ENCODE data around the gene TTLL11.

Gene TTLL11

DNA sequence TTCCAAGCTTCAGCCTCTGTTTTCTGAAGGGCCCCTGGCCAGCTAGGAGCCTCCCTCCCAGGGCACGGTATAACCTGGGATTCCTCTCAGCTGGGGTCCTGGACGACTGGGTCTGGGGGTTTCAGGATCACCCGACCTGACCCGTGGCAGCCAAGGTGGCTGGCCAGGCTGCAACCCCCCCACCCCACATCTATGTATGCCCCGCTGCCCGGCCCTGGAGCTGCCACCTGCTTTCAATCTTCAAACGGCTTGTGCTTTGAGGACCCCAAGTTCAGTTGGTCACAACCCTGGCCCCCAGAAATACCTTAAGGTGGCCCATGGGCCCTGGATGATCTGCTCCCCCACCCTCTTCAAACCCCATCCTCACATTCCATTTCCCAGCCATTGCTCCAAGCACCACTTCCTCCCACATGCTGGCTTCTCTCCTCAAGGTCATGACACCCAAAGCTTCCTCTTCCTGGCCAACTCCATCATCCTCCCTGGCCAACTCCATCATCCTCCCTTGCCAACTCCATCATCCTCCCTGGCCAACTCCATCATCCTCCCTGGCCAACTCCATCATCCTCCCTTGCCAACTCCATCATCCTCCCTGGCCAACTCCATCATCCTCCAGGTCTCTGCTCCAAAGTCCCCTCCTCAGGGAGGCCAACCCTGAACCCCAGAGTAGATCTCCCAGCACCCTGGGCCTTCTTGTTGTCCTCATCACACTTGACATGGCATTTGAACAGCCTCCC, 17.2 kb upstream of the TTLL11 start:
- Histone ChIP-seq H3K4me3 (replicated peaks; ENCODE audit: low read depth, low read length) (no peak overlapping the region), H3K36me3 (ENCODE audit: control insufficient read depth, insufficient read depth, low read length) (no peaks in the 10 kb centered on the region), H3K27me3 (replicated peaks; ENCODE audit: control insufficient read depth, insufficient read depth, low read length) (no peaks in the 10 kb centered on the region)
- DNase-seq (ENCODE audit: extremely low read depth, insufficient read length), result no peak
- TF ChIP-seq, protein P1, sequence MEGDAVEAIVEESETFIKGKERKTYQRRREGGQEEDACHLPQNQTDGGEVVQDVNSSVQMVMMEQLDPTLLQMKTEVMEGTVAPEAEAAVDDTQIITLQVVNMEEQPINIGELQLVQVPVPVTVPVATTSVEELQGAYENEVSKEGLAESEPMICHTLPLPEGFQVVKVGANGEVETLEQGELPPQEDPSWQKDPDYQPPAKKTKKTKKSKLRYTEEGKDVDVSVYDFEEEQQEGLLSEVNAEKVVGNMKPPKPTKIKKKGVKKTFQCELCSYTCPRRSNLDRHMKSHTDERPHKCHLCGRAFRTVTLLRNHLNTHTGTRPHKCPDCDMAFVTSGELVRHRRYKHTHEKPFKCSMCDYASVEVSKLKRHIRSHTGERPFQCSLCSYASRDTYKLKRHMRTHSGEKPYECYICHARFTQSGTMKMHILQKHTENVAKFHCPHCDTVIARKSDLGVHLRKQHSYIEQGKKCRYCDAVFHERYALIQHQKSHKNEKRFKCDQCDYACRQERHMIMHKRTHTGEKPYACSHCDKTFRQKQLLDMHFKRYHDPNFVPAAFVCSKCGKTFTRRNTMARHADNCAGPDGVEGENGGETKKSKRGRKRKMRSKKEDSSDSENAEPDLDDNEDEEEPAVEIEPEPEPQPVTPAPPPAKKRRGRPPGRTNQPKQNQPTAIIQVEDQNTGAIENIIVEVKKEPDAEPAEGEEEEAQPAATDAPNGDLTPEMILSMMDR (IDR thresholded peaks at IDR 0.05; ENCODE audit: insufficient read depth, low read length, poor library complexity, severe bottlenecking), result no peak

- Histone ChIP-seq H3K36me3 (ENCODE audit: control insufficient read depth, insufficient read depth, low read length) (no peaks in the 10 kb centered on the region), H3K27me3 (replicated peaks; ENCODE audit: control insufficient read depth, insufficient read depth, low read length) (no peaks in the 10 kb centered on the region), H3K4me3 (replicated peaks; ENCODE audit: low read depth, low read length) (no peak overlapping the region)
- DNase-seq (ENCODE audit: extremely low read depth, insufficient read length), result no peak
- TF ChIP-seq, protein P1 (IDR thresholded peaks at IDR 0.05; ENCODE audit: insufficient read depth, low read length, poor library complexity, severe bottlenecking), result no peak
These were observed 16.1 kb upstream of the TTLL11 start for GRCh38 chr9:122109035-122109813.

- Histone ChIP-seq H3K36me3 (ENCODE audit: control insufficient read depth, insufficient read depth, low read length) (no peaks in the 10 kb centered on the region), H3K4me3 (replicated peaks; ENCODE audit: low read depth, low read length) (no peak overlapping the region), H3K27me3 (replicated peaks; ENCODE audit: control insufficient read depth, insufficient read depth, low read length) (no peaks in the 10 kb centered on the region)
- TF ChIP-seq, protein P1 (IDR thresholded peaks at IDR 0.05; ENCODE audit: insufficient read depth, low read length, poor library complexity, severe bottlenecking), result no peak
- no peak for DNase-seq (ENCODE audit: extremely low read depth, insufficient read length)
These were observed 14.2 kb upstream of the TTLL11 start for GRCh38 chr9:122107291-122107805.

GRCh38 chr9:122106576-122106975, 13.5 kb upstream of the TTLL11 start:
- no peak overlapping the region for H3K4me3 ChIP-seq (replicated peaks; ENCODE audit: low read depth, low read length)

DNA sequence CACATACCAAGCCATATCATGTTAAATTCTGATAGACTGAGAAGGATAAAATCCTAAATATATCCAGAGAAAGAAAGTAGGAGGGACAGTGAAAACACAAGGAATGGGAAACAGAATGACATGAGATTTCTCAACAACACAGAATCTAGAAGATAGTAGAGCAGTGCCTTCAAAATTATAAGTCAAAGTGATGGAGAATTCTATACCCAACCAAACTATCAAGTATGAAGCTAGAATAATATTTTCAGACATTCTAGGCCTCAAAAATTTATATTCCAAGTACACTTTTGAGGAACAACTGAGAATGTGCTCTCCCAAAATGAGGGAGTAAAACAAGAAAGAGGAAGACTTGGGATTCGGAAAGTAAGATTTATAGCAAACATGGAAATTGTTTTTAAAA, 10.9 kb upstream of the TTLL11 start:
- Histone ChIP-seq H3K27me3 (replicated peaks; ENCODE audit: control insufficient read depth, insufficient read depth, low read length) (no peaks in the 10 kb centered on the region), H3K4me3 (replicated peaks; ENCODE audit: low read depth, low read length) (no peak overlapping the region), H3K36me3 (ENCODE audit: control insufficient read depth, insufficient read depth, low read length) (no peaks in the 10 kb centered on the region)
- TF ChIP-seq, protein P1 (IDR thresholded peaks at IDR 0.05; ENCODE audit: insufficient read depth, low read length, poor library complexity, severe bottlenecking), result no peak
- no peak for DNase-seq (ENCODE audit: extremely low read depth, insufficient read length)

More at GRCh38 chr9:122106576-122106975, 13.5 kb upstream of the TTLL11 start:
- no peak for DNase-seq (ENCODE audit: extremely low read depth, insufficient read length)
- Histone ChIP-seq H3K36me3 (ENCODE audit: control insufficient read depth, insufficient read depth, low read length) (no peaks in the 10 kb centered on the region), H3K27me3 (replicated peaks; ENCODE audit: control insufficient read depth, insufficient read depth, low read length) (no peaks in the 10 kb centered on the region)
- TF ChIP-seq, protein P1 (IDR thresholded peaks at IDR 0.05; ENCODE audit: insufficient read depth, low read length, poor library complexity, severe bottlenecking), result no peak
